ENCODE measurements around the gene PRMT7. TPM values are rescaled to one million over a fixed set of nuclear protein-coding genes. Genes with fewer than 3 reads are reported as not detected.

The PRMT7 gene
- total RNA-seq, 1 experiment from 2014 or later = 47.5 TPM

GRCh38 chr16:68400083-68400923 lies 89.5 kb downstream of the PRMT7 start:
- Histone ChIP-seq H2AFZ (no peak overlapping the region), H3K36me3 (ENCODE audit: low read depth) (no peaks in the 10 kb centered on the region), H3K4me2 (no peak overlapping the region), H3K4me1 (replicated peaks; ENCODE audit: insufficient read depth) (peaks cover 9% of the 10 kb centered on the region; the same call in 1 of the 2 replicates), H3K4me3 (no peak overlapping the region), H3F3A (ENCODE audit: insufficient read depth, low read depth) (no peaks in the 10 kb centered on the region), H3K9me2 (ENCODE audit: insufficient read depth) (no peaks in the 10 kb centered on the region), H4K20me1 (ENCODE audit: insufficient read depth) (no peaks in the 10 kb centered on the region), H3K27ac (no peak overlapping the region), H3K79me2 (ENCODE audit: low read depth) (no peaks in the 10 kb centered on the region), H3K9me3 (ENCODE audit: insufficient read depth, low read depth) (no peaks in the 10 kb centered on the region), H3K27me3 (ENCODE audit: insufficient read depth, low read depth) (no peaks in the 10 kb centered on the region)
- BruUV-seq (replicated peaks) = no TSS peak
- DNase-seq = no peak
- intact Hi-C loops (cut with micrococcal nuclease; ENCODE audit: unreplicated experiment) = no loop called here
- TF ChIP-seq CTCF (conservative IDR thresholded peaks at IDR 0.05) (no peak), EZH2 (IDR thresholded peaks at IDR 0.05; ENCODE audit: low read depth) (no peak)
- ChIA-PET CTCF (no interaction called here), POLR2A (ENCODE audit: unreplicated experiment) (no interaction called here)

- BruUV-seq (replicated peaks) = no TSS peak
These were observed 90.2 kb downstream of the PRMT7 start for GRCh38 chr16:68400924-68401460.

More at GRCh38 chr16:68400924-68401460, 90.2 kb downstream of the PRMT7 start:
- ChIA-PET POLR2A (ENCODE audit: unreplicated experiment) (no interaction called here), CTCF (interaction anchor here (0.6 kb wide), 1 partner anchor 98 kb away, joined by 3 read pairs; no protein-coding TSS in a partner anchor)
- H3K27me3 ChIP-seq (ENCODE audit: insufficient read depth, low read depth) = no peaks in the 10 kb centered on the region
- no peak for DNase-seq
- no peaks in the 10 kb centered on the region for H3K79me2 ChIP-seq (ENCODE audit: low read depth)
- TF ChIP-seq CTCF (conservative IDR thresholded peaks at IDR 0.05) = no peak
- no peak for TF ChIP-seq EZH2 (IDR thresholded peaks at IDR 0.05; ENCODE audit: low read depth)
- no peak overlapping the region for H3K27ac ChIP-seq
- no peaks in the 10 kb centered on the region for H3K9me3 ChIP-seq (ENCODE audit: insufficient read depth, low read depth)
- H2AFZ ChIP-seq = no peak overlapping the region
- H3K4me2 ChIP-seq = no peak overlapping the region
- H3K4me3 ChIP-seq = no peak overlapping the region
- intact Hi-C loops (cut with micrococcal nuclease; ENCODE audit: unreplicated experiment) = no loop called here
- no peaks in the 10 kb centered on the region for H3K9me2 ChIP-seq (ENCODE audit: insufficient read depth)
- H3K36me3 ChIP-seq (ENCODE audit: low read depth) = no peaks in the 10 kb centered on the region
- H3K4me1 ChIP-seq (replicated peaks; ENCODE audit: insufficient read depth) = peaks cover 9% of the 10 kb centered on the region; the same call in 1 of the 2 replicates
- H3F3A ChIP-seq (ENCODE audit: insufficient read depth, low read depth) = no peaks in the 10 kb centered on the region
- H4K20me1 ChIP-seq (ENCODE audit: insufficient read depth) = no peaks in the 10 kb centered on the region
